Measurements from ENCODE around the gene IL3. TPM values are rescaled to one million over a fixed set of nuclear protein-coding genes. Genes with fewer than 3 reads are reported as not detected.

Gene IL3
- total and polyA plus RNA-seq, 9 of the 15 experiments (the other 6 are each of a cell fraction or from before 2014, with no cell fraction given), result not detected

- Histone ChIP-seq H4K20me1 (replicated peaks; ENCODE audit: control insufficient read depth, insufficient read depth, low read length) (peaks cover 8% of the 10 kb centered on the region; the same call in 1 of the 2 replicates), H3K9me3 (replicated peaks; ENCODE audit: control insufficient read depth, insufficient read depth, low read depth, low read length) (no peaks in the 10 kb centered on the region), H3K27me3 (ENCODE audit: control insufficient read depth in 2 of 2, insufficient read depth in 2 of 2, low read length in 2 of 2) (no peaks in the 10 kb centered on the region), H2AFZ (ENCODE audit: low read depth, low read length) (no peak overlapping the region), H3K4me1 (replicated peaks in 1 of 2; ENCODE audit: control insufficient read depth in 2 of 2, insufficient read depth in 2 of 2, low read length in 2 of 2) (peaks cover 28 to 57% of the 10 kb centered on the region in 2 experiments), H3K79me2 (ENCODE audit: control insufficient read depth, insufficient read depth, low read length) (no peaks in the 10 kb centered on the region; the same call in 2 of the 3 replicates), H3K4me3 (no peak overlapping the region), H3K4me2 (ENCODE audit: insufficient read depth, low read length) (peak overlapping the region; percentile 43), H3K9ac (ENCODE audit: insufficient read depth in 1 of 2, low read depth in 2 of 2, low read length in 2 of 2) (peak overlapping the region; percentile 21 to 23; a peak in 2 of 4 replicates), H3K36me3 (ENCODE audit: control insufficient read depth, insufficient read depth, low read length) (no peaks in the 10 kb centered on the region; the same call in 2 of the 3 replicates), H3K27ac (ENCODE audit: extremely low read depth, low read depth, low read length) (peak overlapping the region; percentile 75; the same call in 2 of the 3 replicates), H3K9me1 (ENCODE audit: control insufficient read depth, insufficient read depth, low read length) (no peaks in the 10 kb centered on the region)
- POLR2A ChIA-PET, result interaction anchor here (0.8 to 2.2 kb wide), 4 partner anchors 10 to 74 kb away, joined by 3 to 11 read pairs (median 4); no protein-coding TSS in a partner anchor
- BruUV-seq (replicated peaks), result no TSS peak
- in situ Hi-C loops (cut with MboI), result no loop called here
- peak; percentile 88 for ATAC-seq
- FAIRE-seq, result peak; percentile 87
- CTCF ChIA-PET (ENCODE audit: low intra/inter-chr PET ratio), result no interaction called here
- peak; percentile 75 to 89 (median 83) for DNase-seq (ENCODE audit: extremely low read depth in 1 of 4, low spot score in 3 of 4)
- intact Hi-C loops (cut with micrococcal nuclease), result no loop called here
- TF ChIP-seq JUN (IDR thresholded peaks at IDR 0.05; ENCODE audit: borderline replicate concordance, low read depth, low read length) (peak; percentile 41; the same call in 1 of the 2 replicates), JUN (CRISPR knock-in tag; IDR thresholded peaks at IDR 0.05; ENCODE audit: borderline replicate concordance) (no peak), TCF7 (IDR thresholded peaks at IDR 0.05; ENCODE audit: borderline replicate concordance) (no peak), ESRRA (IDR thresholded peaks at IDR 0.05; ENCODE audit: borderline replicate concordance, low read depth) (peak; percentile 89; the same call in 1 of the 2 replicates), ZNF174 (CRISPR knock-in tag; IDR thresholded peaks at IDR 0.05) (no peak), ZNF76 (CRISPR knock-in tag; IDR thresholded peaks at IDR 0.05; ENCODE audit: borderline replicate concordance) (no peak), HEY1 (CRISPR knock-in tag; IDR thresholded peaks at IDR 0.05; ENCODE audit: borderline replicate concordance) (no peak), CAMTA2 (CRISPR knock-in tag; conservative IDR thresholded peaks at IDR 0.05) (no peak), ZNF551 (CRISPR knock-in tag; IDR thresholded peaks at IDR 0.05) (no peak), DIDO1 (tag; IDR thresholded peaks at IDR 0.05; ENCODE audit: low read depth) (no peak), LEF1 (IDR thresholded peaks at IDR 0.05) (peak; percentile 90; the same call in 1 of the 2 replicates), MAFK (IDR thresholded peaks at IDR 0.05; ENCODE audit: low read length) (peak; percentile 50), GATAD2B (IDR thresholded peaks at IDR 0.05; ENCODE audit: borderline replicate concordance) (no peak), RBM17 (IDR thresholded peaks at IDR 0.05; ENCODE audit: borderline replicate concordance, low read depth, low read length) (no peak), ZNF253 (CRISPR knock-in tag; conservative IDR thresholded peaks at IDR 0.05) (no peak), ZNF668 (CRISPR knock-in tag; IDR thresholded peaks at IDR 0.05) (no peak), PREB (CRISPR knock-in tag; IDR thresholded peaks at IDR 0.05) (no peak), THRAP3 (IDR thresholded peaks at IDR 0.05; ENCODE audit: borderline replicate concordance) (no peak), CBFA2T3 (IDR thresholded peaks at IDR 0.05) (peak; percentile 56), BHLHE40 (IDR thresholded peaks at IDR 0.05; ENCODE audit: low read length) (peak; percentile 68), NCOA1 (IDR thresholded peaks at IDR 0.05; ENCODE audit: low read depth) (peak; percentile 64; the same call in 1 of the 2 replicates), CBX8 (IDR thresholded peaks at IDR 0.05; ENCODE audit: borderline replicate concordance, extremely low read depth, low read depth, low read length, poor library complexity, severe bottlenecking) (no peak), KDM1A (IDR thresholded peaks at IDR 0.05) (peak; percentile 97 to 98), CBX1 (IDR thresholded peaks at IDR 0.05; ENCODE audit: low read depth) (no peak), SAFB2 (IDR thresholded peaks at IDR 0.05; ENCODE audit: borderline replicate concordance, low read depth, low read length, severe bottlenecking) (no peak), HDGF (IDR thresholded peaks at IDR 0.05) (no peak)
These were observed 43.0 kb downstream of the IL3 start for GRCh38 chr5:132103332-132103951.

Measured in K562 (cell line).